ENCODE results near the gene SMARCAL1.

GRCh38 chr2:216474925-216475670 lies 62.8 kb downstream of the SMARCAL1 start:
- TF ChIP-seq POLR2AphosphoS5 (IDR thresholded peaks at IDR 0.05; ENCODE audit: borderline replicate concordance, low read depth, low read length), result no peak
- TF ChIP-seq EZH2 (IDR thresholded peaks at IDR 0.05), result no peak
